GM19324 (cell line): ENCODE data around the gene DMRTC2.

Experiments
- ATAC-seq: cut with Tn5 transposase; IDR thresholded peaks from one replicate; pipeline ENCODE4 v1.9.1; 2021; ENCODE audit warnings: mild to moderate bottlenecking, moderate library complexity; ENCODE audit not compliant: unreplicated experiment, low FRiP score

DMRTC2 gene

GRCh38 chr19:41845001-41845050, at the start of gene DMRTC2:
TSS of gene DMRTC2 (plus strand) at chr19:41845042. CDS start at chr19:41847429, 2,387 bp downstream.
- ATAC-seq = no peak

DNA sequence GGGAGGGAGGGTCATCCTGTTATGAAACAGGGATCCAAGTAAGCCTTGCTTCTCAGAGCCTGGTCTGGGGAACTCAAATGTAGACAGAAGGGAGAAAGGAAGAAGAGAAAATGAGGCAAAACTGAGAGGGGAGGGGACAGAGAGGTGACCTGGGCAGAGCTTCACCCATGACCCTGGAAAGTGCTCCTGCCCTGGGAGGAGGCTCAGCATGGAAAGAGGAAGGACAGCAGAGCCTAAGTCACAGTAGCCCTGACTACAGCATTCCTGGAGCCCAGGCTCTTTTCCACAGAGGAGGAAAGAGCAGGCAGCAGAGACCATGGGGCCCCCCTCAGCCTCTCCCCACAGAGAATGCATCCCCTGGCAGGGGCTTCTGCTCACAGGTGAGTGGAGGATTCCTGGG, 48.5 kb upstream of the DMRTC2 start, which contains the start of gene CEACAM3:
CEACAM3 (plus strand) TSS at position 226 of the 400 bp plus-strand sequence; CDS start at position 317, 91 bp downstream.
- no peak for ATAC-seq

GRCh38 chr19:41796901-41797300, 47.9 kb upstream of the DMRTC2 start:
- no peak for ATAC-seq

DNA sequence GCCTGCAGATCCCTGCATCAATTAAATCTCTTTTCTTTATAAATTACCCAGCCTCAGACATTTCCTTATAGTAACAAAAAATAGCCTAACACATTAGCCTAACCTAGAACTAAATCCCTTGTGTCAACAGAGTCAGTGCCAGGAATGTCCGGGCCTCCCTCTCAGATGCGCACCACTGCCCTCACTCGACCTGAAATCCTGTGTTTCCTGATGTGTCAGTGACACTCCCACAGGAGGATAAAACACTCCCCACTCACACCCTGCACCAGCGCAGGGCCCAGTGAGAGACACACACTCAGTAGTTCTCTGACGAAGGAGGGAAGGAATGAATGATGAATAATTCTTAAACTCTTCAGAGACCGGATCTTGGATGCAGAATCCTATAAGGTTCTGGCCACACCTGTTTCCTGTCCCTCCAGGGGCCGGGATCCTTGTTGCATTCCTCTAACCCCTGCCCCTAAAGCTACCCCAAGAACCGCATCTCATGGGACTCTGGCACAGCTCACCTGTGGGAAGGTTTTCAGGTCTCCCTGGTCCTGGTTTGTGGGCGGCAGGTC, 45.3 kb upstream of the DMRTC2 start:
- ATAC-seq = no peak

- no peak for ATAC-seq
Observed at GRCh38 chr19:41801031-41801430, 43.8 kb upstream of the DMRTC2 start.

DNA sequence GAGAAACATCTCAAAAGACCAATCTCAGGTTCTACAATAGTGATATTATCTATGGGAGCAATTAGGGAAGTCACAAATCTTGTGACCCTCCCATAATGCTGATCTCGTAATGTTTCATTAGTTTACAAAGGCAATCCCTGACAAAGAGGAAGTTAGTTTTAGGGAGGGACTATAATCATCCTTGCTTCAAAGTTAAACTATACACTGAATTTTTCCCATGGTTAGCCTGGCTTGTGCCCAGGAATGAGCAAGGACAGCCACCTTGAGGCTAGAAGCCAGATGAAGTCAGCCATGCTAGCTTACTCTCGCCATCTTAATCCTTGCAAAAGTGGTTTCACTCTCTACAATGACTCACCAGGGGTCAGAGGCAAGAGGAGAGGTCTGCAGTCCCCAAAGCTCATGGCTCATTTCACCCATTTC, 43.0 kb upstream of the DMRTC2 start:
- ATAC-seq = no peak

DNA sequence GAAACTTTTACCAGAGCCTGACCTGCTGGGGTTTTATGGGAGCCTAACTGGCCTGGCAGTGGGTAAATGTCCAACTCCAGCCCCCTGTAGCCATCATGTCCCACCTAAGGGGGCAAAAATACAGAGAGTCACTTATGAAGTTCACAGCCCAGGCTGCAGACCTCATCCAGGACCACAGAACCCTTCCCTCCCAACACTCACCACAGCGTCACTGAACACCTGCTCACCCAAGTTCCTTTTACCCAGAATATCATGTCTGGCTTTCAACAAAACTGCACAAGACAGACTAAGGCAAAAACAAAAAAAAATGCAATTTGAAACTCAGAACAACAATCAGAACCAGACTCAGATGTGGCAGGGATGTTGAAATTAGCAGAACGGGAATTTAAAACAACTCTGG, 42.1 kb upstream of the DMRTC2 start:
- ATAC-seq = no peak

DNA sequence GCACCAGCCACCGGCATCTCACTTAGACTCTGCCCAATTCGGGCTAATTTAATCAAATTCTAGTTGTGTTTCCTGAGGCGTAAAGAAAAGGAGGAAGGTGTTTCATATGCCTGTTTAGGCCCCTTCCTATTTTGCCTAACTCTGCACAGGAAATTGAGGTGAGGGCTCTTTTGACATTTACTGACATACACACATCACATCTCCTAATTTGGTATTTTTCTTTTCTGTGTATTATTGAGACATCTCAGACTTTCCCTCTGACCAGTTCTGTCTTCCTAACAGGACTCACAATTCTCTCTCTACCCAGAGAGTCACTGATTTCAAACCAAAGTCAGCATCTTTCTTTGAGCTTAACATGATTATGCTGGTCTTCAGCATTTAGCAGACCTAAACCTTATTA, 40.5 kb upstream of the DMRTC2 start:
- ATAC-seq = no peak

GRCh38 chr19:41807176-41807575, 37.7 kb upstream of the DMRTC2 start:
- ATAC-seq = no peak

DNA sequence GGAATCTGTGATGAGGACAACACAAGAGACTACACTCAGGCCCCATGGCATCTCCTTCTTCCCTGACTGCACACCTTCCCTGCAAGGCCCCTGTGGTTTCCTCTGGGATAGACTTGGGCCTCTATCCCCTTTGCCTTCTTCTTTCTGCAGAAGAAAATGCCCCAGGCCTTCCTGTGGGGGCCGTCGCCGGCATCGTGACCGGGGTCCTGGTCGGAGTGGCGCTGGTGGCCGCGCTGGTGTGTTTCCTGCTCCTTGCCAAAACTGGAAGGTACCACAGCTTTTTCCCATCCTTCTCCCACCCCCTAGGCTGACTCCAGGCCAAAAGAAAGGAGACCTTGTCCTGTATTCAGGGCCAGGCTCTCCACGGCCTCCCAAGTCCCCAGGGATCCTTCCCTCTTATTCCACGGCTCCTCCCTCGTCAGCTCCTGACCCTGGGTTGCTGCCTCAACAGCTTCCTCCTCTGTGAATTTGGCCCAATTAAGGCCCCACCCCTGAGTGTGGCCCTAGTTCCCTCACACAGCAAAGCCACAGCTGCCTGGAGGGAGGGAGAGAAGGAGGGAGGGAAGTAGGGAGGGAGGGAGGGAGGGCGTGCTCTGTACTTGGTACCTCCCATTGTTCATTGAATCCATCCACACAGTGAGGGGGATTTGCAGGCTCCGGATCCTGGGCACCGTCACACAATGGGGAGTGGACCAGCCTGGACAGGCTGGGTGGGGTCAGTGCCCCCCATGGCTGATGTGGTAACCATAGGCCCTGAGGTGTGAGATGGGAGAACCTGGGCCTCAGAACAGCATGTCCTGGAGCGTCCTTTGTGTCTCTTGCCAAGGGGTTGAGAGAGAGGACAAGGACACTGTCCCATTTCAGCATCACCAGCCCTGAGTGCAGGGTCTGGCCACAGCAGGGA, 35.9 kb upstream of the DMRTC2 start:
- ATAC-seq = no peak

DNA sequence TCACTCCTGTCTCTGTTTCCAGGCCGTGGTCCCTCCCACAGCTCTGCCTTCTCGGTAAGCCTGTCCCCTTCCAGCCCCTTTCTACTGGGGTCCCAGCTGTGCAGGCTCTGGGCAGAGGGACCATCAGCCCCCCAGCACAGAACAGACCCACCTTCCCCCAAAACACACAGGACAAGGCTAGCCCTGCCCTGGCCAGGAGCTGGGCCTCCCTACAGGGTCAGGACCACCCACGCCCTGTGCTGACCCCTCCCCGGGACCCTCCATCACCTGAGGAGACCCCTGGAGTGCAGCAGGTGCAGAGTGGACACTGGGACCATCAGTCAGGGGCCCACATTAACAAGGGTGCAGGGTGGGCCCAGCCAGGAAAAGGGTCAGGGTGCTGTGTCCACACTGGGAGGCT, 34.5 kb upstream of the DMRTC2 start:
- ATAC-seq = no peak

GRCh38 chr19:41811036-41811435, 33.8 kb upstream of the DMRTC2 start:
- no peak for ATAC-seq

GRCh38 chr19:41811981-41812380, 32.9 kb upstream of the DMRTC2 start:
- ATAC-seq = no peak

GRCh38 chr19:41813911-41814310, 30.9 kb upstream of the DMRTC2 start:
- ATAC-seq = no peak

DNA sequence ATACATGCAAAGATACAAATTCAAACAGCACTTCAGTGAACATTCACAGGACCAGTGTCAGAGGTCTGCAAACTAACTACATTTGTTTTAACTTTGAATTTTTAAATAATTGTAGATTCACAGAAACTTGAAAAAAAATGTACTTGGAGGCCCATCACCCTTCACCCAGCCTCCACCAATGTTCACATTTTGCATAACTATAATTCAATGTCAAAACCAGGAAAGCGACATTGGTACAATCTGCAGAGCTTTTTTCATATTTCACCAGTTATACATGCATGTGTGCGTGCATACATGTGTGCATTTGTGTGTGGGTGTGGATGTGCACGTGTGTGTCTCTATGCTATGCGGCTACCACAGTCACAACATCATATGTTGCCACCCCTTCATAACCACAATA, 29.5 kb upstream of the DMRTC2 start:
- ATAC-seq = no peak

DNA sequence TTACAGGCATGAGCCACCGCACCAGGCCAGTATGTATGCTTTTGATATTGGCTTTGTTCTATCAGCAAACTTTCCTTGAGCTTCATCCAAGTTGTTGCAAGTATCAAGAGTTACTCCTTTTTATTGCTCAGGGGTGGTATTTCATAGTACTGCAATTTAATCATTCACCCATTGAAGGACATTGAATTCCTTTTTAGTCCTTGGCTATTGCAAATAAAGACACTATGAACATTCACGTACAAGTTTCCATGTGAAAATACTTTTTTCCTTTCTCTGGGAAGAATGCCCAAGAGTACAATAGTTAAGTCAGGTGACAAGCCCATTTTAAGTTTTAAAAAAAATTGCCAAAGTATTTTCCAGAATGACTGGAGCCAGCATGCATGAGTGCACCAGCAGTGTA, 28.1 kb upstream of the DMRTC2 start:
- no peak for ATAC-seq

GRCh38 chr19:41821003-41821735, 23.7 kb upstream of the DMRTC2 start:
- no peak for ATAC-seq

DNA sequence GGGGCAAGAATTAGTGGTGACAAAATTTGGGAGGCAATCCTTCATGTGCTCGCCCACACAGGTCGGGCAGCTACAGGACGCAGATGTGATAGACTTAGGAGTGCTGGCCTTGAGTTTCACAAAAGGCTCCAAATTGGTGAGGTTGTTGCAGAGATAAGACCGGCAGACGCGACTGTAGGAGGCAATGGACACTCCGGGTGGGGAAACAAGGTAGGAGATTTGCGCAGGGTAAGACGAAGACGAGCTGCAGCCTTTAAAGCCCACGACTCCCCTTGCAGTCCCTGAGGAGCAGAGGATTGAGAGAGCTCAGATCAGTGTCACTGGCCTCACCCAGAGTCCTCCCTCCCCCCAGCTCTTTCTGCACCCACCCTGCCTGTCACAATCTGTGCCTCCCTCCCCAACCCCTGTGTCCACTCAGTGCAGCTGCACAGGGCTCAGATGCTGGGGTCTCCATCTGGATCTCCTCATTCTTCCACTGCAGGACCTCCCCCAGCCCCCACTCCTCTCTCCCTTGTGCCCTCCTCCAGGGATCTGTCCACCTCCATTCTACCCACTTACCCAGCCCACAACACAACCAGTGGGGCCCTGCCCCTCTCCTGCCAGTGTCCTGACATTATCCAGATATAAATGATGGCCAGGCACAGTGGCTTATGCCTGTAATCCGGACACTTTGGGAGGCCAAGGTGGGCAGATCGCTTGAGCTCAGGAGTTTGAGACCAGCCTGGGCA, 6.7 kb upstream of the DMRTC2 start:
- no peak for ATAC-seq

DNA sequence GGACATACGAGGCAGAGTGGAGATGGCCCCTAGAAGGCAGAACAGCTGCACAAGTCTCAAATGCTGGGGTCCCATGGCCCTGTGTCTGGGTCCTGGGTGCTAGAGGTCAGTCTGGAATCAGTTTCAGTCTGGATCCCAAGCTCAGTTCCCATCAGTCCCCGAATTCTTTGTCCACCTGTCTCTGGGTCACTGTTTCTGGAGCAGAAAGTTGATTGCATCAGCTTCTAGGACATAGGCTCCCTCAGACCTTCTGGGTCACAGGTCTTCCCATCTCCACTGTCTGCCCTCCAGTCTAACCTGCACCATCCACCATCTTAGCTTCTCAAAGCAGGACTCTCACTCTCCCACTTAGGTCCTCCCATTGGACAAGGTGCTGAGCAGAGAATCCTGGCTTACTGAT, 5.6 kb upstream of the DMRTC2 start:
- ATAC-seq = no peak

- ATAC-seq = no peak
Observed at GRCh38 chr19:41843371-41843770, 1.5 kb upstream of the DMRTC2 start.

GRCh38 chr19:41844601-41845000, 241 bp upstream of the DMRTC2 start, which contains the start of gene LYPD4:
TSS of gene LYPD4 (minus strand) at chr19:41844683. CDS start at chr19:41839285, 5,398 bp downstream.
- no peak for ATAC-seq
